Glomerular visceral epithelial cell (primary cell): Measurements from ENCODE around the gene MACF1.
"Not testable (repeated sequence)": the region's sequence is repeated elsewhere in the genome, so short reads cannot be mapped to it uniquely, and the experiment has no call there.

Experiments used
- DNase-seq: peaks from one replicate; pipeline ENCODE4 v3.0.0-alpha.2; 2016; ENCODE audit errors: extremely low spot score

The MACF1 gene, protein sequence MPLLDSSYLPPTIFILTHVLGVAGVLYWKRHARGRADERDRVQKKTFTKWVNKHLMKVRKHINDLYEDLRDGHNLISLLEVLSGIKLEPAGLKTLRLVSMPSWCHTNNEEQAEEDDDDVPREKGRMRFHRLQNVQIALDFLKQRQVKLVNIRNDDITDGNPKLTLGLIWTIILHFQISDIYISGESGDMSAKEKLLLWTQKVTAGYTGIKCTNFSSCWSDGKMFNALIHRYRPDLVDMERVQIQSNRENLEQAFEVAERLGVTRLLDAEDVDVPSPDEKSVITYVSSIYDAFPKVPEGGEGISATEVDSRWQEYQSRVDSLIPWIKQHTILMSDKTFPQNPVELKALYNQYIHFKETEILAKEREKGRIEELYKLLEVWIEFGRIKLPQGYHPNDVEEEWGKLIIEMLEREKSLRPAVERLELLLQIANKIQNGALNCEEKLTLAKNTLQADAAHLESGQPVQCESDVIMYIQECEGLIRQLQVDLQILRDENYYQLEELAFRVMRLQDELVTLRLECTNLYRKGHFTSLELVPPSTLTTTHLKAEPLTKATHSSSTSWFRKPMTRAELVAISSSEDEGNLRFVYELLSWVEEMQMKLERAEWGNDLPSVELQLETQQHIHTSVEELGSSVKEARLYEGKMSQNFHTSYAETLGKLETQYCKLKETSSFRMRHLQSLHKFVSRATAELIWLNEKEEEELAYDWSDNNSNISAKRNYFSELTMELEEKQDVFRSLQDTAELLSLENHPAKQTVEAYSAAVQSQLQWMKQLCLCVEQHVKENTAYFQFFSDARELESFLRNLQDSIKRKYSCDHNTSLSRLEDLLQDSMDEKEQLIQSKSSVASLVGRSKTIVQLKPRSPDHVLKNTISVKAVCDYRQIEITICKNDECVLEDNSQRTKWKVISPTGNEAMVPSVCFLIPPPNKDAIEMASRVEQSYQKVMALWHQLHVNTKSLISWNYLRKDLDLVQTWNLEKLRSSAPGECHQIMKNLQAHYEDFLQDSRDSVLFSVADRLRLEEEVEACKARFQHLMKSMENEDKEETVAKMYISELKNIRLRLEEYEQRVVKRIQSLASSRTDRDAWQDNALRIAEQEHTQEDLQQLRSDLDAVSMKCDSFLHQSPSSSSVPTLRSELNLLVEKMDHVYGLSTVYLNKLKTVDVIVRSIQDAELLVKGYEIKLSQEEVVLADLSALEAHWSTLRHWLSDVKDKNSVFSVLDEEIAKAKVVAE (N-terminal part only)

DNA sequence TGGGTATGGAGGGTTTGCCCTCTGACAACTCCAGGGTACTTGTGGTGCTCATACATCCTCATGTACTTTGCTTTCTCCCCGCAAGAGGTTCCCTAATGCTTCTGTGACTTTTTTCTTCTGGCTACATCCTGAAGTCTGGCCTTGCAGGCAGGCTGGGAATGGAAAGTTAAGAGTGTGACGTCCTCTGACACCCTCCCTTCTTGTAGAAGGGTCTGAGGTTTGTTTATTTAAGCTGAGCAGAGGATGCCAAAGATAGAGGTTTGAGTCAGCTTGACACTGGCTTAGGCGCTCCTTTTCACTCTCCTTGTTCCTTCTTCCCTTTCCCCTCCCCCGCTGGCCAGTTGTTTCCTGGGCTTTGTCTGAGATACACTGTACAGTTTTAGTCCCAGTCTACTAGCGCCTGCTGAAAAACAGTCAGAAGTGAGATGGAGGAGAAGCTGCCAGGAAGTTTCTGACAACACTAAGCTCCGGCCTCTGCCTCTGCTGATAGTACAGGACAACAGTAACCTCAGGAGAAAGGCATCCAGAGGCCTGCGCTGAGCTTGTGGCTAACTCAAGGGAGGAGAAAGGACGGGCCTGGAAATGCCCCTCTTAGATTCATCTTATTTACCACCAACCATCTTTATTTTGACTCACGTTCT, at the start of gene MACF1:
MACF1 (plus strand) TSS at position 255 of the 641 bp plus-strand sequence; CDS start at position 583, 328 bp downstream.
- peak; percentile 85 for DNase-seq

DNA sequence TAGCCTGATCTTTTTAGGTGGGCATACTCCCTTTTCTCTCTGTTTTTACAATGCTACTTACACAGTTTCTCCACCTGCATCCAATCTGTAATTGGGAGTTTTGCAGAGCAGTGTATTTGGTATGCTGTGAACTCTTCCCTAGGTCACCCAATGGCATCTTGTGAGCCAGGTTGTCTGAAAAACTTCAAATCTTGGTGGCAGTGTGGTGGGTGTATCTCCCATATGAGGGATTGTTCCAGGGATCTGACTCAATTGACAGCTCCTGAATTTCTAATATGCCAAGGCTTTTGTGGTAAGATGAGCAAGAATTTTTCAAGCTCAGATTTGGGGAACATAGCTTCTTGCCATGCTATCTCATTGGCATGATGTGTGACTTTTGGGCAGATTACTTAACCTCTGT, 47.2 kb upstream of the MACF1 start:
- DNase-seq = no peak

DNA sequence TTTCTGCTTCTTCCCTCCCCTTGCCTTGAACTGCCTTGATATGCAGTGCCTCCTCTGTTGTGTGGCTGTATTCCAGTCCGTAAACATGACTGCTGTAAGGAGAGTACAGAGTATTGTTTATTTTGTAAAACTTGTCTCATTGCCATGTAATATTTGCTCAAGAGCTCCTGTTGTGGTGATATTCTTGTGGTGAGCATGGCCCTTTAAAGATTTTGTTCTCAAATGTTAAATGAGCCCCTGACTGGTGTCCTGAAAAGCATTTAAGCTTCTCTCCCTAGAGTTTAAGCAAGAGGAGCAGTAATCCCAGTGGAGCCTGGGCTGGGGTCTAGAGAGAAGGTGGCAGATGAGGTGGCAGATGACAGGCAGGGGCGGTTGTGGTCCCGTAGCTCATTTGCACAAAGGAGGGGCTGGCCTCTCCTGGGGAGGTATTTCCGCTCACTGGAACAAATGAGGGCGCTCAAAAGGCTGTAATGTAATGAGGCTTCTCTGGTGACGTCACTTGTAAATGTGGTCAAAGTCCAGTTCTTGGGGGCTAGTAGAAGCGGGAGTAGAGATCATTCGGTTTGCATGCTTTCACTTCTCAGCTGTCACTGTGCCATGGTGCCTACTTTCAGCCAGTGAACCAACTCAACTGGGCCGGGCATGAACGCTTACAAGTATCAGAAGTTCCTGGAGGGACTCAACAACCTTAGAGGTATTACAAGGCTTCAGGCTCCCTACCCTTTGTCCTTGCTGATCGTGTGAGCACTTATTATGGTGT, 46.0 kb upstream of the MACF1 start:
- peak; percentile 89 for DNase-seq

DNA sequence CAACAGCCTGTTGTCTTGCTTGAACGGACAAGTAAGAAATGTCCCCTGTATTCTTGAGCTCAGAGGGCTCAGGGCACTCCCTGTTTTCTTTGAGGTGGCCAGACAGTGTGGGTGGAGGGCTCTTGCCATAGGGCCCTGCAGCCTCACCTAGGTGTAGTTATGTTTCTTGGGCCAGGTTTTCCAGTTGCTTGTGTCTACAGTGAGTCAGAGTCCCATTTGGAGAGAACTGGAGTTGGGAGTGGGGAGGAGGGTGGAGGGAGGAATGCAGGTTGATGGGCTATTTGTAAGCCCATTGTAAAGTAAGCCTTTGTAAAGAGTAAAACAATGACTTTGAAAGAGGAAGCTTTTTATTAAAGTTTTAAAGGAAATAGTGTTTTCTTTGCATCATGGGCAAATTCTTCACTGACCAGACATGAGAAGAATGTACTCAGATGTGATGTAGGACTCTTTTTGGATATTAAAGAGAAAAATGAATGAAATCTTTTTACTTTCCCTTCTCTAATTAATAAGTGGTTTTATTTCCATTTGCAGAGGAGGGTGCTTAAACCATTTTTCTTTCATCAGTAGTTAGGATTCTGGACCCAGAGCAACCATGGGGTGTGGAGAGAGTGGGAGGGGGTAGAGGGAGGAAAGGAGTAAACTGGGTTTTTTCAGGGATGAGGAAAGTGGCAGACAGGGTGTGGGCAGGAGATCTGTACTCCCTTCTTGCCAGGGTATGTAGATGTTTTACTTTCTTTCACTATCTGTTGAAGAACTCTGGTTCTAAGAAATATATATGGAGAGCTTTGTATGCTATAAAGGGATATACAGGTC, 45.1 kb upstream of the MACF1 start:
- peak; percentile 60 for DNase-seq

DNA sequence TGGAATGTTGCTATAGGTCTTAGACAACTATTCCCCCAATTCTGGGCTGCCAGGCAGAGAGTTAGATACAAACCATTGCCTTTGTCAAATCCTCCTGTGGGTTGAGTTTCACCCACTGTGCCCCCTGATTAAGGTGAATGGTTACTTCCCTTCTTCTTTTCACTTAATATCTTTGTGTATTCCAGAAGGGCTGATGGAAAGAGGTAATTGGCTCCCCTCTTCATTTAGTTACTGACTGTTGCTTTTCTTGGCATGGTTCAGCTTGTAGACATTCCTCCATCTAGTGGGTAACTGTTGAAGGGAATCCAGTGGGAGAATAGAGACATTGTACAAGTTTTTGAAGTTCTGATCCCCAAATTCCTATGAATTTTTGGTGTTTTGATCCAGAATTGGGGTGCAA, 43.8 kb upstream of the MACF1 start:
- DNase-seq = no peak

DNA sequence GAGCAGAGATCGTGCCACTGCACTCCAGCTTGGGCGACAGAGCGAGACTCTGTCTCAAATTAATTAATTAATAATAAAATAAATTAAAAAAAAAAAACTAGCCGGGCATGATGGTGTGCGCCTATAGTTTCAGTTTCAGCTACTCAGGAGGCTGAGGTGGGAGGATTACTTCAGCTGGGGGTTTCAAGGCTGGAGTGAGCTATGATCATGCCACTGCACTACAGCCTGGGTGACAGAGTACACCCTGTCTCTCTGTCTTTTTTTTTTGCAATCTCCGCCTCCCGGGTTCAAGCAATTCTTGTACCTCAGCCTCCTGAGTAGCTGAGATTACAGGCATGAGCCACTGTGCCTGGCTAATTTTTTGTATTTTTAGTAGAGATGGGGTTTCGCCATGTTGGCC, 42.7 kb upstream of the MACF1 start:
- DNase-seq = not testable (repeated sequence)

DNA sequence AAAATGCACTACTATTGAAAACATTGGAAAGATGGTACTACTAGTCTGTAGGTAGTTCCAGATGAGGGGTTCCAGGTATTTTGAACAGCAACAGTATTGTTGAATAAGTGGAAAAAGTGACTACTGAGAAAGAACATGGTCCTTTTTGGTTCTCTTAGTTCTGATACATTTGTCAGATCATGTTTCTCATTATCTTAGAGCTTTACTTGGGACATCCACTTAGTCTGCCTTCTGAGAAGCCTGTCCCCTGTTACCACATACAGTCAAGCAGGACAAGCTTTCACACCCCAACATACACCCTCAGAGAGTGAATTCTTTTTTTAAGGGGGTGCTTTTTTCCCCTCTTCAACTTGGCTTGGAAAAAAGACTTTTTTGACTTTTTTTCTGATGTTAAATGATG, 41.0 kb upstream of the MACF1 start:
- DNase-seq = no peak

DNA sequence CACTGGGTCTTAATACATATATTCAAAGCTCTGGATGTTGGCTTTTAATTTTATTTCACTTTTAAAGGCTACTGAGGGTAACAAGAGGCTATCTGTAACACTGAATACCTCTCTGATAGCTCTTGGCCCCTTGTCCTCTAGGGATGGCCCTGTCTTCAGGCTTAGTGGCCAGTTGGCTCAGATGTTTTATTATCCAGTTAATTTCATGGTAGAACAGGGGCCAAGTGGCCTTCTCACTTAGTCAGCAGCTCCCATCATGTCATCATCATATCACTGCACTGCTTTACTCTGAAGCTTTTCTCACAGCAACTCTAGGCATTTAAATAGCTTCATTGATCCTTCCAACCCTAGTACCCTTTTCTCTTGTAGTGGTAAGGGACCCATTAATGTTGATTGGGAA, 40.2 kb upstream of the MACF1 start:
- no peak for DNase-seq

DNA sequence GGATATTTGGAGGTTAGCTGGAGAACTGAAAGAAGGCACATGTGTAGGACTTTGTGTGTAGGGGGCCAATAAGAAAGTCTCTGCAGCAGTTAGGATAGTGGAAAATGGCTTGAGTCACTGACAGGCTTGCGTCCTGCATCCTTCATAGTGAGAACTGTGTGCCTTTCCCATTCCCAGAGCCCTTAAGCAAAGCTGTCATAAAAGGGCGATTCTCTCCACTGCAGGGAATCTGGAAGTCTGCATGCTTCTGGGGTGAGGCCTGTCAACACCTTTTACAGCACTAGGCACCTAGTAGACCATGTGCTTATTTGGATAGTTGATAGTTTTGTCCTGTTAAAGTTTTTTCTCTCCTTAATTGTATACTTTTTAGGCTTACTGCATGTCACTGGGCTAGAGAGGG, 39.4 kb upstream of the MACF1 start:
- no peak for DNase-seq

DNA sequence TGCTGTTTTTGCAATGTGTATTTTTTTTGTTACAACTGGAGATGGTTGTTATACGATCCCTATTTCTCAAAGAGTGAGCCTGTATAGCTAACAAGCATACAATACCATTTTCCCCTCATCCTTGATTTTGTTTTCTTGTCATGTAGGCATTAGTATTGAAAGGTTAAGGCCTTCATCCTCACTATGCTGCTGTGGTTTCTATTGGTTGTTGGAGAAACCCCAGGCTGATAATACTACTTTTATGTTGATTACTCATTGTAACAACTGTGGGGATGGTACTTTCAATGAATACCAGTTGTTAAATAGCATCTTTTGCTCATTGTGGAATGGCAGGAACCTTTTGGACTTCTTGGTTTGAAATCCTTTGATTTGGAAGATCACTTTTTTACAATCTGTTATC, 39.0 kb upstream of the MACF1 start:
- DNase-seq = no peak

DNA sequence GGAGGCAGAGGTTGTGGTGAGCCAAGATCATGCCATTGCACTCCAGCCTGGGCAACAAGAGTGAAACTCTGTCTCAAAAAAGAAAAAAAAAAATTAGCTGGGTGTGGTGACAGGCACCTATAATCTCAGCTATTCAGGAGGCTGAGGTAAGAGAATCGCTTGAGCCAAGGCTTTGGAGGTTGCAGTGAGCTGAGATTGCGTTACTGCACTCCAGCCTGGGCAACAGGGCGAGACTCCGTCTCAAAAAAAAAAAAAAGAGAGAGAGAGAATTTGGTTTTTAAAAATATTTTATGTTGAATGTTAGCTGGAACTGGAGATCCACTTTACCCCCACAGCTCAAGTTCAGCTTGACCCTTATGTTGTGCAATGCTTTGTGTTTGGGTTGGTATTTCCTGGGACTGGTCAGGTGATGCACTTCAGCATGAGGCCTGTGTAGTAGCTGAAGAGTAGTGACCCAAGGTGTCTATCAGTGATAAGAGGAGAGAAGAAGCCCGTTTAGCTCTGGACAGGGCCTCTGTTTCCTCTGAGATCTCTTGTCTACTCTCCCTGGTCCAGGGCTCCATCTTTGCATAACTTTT, 36.8 kb upstream of the MACF1 start:
- DNase-seq = peak; percentile 35

DNA sequence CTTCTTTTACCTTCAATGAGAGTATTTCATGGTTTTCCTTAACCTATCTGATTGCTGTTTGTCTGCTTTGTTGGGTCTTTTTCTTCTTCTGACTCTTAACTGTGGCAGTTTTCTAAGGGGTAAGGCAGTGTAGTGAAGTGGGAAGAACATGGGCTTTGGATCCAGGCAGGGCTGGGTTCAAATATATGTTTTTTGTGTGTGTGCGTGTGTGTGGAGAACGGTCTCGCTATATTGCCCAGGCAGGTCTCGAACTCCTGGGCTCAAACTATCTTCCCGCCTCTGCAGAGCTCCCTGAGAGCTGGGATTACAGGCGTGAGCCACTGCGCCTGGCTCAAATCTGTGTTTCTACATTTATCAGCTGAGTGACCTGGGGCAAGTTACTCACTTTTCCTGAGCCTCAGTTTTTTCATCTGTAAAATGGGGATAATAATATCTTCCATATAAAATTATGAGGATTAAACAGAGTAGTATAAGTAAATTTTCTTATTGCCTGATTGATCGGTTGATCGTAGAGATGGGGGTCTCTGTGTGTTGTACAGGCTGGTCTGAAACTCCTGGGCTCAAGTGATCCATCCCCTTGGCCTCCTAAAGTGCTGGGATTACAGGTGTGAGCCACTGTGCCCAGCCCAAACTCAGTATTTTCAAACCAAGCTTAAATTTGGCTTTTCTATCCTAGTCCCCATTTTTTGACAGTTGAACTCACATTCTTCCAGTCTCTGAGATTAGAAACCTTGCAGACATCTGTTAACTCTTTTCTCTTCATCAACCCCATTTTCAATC, 36.0 kb upstream of the MACF1 start:
- no peak for DNase-seq

DNA sequence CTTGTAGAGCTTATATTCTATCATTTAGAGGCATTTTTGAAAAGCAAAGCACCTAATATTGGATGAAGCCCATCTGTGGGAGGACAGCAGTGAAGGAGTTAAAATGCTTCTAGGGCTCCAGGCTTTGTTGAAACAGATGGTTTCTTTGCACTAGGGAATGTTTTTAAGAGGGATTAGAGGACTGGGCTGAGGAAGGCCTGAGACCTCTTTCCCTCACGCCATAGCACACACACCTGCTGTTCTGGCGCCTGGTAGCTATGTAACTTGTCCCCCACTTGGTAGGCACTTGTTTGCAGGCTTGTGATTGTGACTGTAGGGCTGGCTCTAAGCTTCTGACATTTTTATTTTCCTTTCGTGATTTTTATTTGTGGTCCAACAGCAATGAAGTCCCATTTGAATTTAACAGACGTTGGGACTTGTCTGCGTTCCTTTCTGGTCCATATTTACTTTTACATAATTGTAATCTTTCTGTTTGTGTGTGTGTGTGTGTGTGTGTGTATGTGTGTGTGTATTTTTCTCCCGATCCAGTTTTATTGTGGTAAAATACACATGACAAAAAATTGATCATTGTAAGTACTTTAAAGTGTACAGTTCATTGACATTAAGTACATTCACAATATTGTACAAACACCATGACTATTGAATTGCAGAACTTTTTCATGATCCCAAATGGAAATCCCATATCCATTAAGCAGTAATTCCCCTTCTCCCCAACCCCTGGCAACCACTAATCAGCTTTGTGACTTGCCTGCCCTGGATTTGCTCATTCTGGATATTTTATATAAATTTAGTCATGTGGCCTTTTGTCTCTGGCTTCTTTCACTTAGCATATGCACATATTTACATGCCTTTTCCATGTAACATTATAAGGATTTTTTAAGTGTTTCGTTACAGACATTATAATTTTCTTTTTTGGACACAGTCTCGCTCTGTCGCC, 33.5 kb upstream of the MACF1 start:
- DNase-seq = no peak

DNA sequence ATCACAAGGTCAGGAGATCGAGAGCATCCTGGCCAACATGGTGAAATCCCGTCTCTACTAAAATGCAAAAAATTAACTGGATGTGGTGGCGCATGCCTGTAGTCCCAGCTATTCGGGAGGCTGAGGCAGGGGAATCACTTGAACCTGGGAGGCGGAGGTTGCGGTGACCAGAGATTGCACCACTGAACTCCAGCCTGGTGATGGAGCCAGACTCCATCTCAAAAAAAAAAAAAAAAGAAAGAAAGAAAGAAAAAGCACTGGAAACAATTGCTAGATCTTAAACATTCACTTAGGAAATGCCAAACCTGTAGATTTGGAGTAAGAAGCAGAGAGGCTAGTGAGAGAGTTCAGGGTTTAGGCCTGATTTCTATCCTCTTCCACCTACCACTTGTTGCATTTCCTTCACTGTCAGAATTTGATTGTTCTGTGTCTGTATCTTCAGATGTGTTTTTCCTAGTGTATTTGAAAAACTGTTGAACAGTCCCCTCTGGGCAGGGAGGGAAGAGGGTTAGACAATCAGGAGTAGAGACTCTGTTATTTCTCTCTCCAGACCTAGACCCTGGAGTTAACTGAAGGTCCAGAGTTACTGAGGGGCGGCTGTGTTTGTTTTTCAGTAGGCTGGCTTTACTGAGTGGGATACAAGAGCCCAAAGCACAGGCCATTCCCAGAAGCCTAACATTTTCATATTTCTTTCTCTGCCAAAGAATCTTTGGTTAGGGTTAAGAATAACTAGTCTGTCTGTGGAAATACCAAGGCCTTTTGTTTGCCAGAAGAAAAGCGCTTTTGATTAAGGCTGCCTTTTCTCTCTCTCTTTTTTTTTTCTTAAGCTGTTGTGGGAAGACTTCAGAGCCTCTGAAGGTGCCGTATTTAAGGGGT, 31.1 kb upstream of the MACF1 start:
- no peak for DNase-seq

DNA sequence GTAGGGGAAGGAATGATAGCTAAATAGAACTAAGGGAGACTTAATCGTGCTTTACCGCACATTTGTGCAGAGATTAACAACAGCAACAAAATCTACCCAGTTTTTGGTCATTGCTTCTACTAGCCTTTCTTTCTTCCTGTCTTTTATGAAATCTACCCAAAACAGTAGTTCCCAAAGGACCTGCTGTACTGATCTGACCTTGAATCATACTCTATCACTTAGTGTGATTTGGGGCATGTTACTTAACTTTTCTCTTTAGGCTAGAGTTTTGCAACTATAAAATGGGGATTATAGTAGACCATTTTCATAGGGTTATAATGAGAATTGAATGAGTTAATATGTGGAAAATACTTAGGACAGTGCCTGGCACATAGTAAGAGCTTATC, 30.5 kb upstream of the MACF1 start:
- no peak for DNase-seq

DNA sequence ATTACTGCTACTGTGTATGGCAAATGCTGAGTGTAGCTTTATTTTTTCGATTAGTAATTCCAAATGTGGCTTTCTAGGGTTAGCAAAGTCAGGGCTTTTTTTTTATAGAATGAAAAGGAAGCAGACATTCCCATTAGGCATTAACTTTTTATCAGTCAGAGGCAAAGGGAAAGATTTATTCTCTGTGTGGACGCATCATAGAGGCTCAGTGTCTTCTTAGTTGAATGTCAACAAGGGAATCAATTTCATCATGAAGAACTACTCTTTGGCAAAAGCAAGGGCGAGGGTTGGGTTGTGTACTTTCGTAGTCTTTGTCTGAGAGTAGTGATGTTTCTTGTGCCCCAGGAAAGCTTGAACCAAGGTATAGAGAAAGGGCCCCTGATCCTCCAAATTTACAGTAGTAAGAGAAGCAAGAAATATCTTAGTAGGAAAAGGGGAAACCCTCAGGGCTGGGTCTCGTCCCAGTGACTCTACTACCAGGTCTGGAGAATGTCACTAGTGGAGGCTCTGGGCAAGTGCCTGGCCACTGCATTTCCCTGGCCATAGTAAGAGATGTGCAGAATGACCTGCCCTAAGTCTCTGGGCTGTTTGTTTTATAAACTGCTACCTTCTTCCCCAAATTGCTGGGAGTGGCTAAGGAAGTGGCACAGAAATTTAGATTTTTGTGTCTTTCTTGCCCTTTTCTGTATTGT, 30.0 kb upstream of the MACF1 start:
- DNase-seq = no peak
